HCT116 (cell line): ENCODE results near the gene OR52L1. TPM values are rescaled to one million over a fixed set of nuclear protein-coding genes. Genes with fewer than 3 reads are reported as not detected.

Experiments used
- ATAC-seq: fragments of 200-7000 bp; cut with Tn5 transposase; 2 replicates; pipeline ENCODE4 v1.9.1; 2020; ENCODE audit warnings: mild to moderate bottlenecking, moderate library complexity
- BruUV-seq: library from RNA; stranded (reverse); fragments of 400-500 nt; replicated peaks from 2 replicates; lab custom pipeline; 2021; lab: Mats Ljungman, UMichigan
- CTCF ChIA-PET: fragments of 300-600 bp; sonication (Branson Sonifier 250); formaldehyde crosslinking; loops from one replicate; lab custom pipeline; 2021; ENCODE audit warnings: antibody characterized with exemption; lab: Charles Lee
- POLR2A ChIA-PET: fragments of 300-600, 350-600 bp; sonication (Branson Sonifier 250); formaldehyde crosslinking; loops from one replicate; lab custom pipeline; 2021; ENCODE audit warnings: antibody characterized with exemption; lab: Charles Lee
- RAD21 ChIA-PET, 2 experiments: fragments of 300-600 bp; sonication (Branson Sonifier 250); formaldehyde crosslinking; loops; one replicate each; lab custom pipeline; 2023; ENCODE audit warnings: low total read pairs in 2 of 2; ENCODE audit not compliant: uncharacterized antibody in 2 of 2, unreplicated experiment in 2 of 2, low non-redundant PET in 1 of 2; lab: Charles Lee
- DNase-seq: peaks from one replicate; pipeline ENCODE4 v3.0.0-alpha.2; 2010; ENCODE audit warnings: low read depth, low spot score
- H2AFZ ChIP-seq: fragments of 200-600 bp; shearing (Covaris generic), sonication (generic); 2 replicates; pipeline ENCODE4 v1.6.1; 2017; ENCODE audit warnings: low read depth, mixed run types, mixed read lengths, antibody characterized with exemption, low read length; ENCODE audit not compliant: poor library complexity, severe bottlenecking
- H3K27ac ChIP-seq: 2 replicates; pipeline ENCODE4 v1.5.1; 2012; ENCODE audit warnings: low read depth, low read length
- H3K27me3 ChIP-seq: fragments of 200-600 bp; sonication (generic); 2 replicates; pipeline ENCODE4 v1.6.1; 2016; ENCODE audit warnings: mixed run types, low read length, mixed read lengths; ENCODE audit not compliant: insufficient read depth
- H3K36me3 ChIP-seq, 2 experiments: fragments of 200-500 bp in 1 of 2; fragments of 200-600 bp in 1 of 2; sonication (Bioruptor generic) in 1 of 2; sonication (generic) in 1 of 2; 2 replicates each; pipeline versions ENCODE4 v1.5.1 to v1.6.1; 2014 to 2016; ENCODE audit warnings: low read length in 2 of 2, inconsistent platforms in 1 of 2, mixed read lengths in 1 of 2, mixed run types in 1 of 2; ENCODE audit not compliant: insufficient read depth in 2 of 2, control insufficient read depth in 1 of 2
- H3K4me1 ChIP-seq, 2 experiments: fragments of 200-600 bp in 1 of 2; sonication (generic) in 1 of 2; 2 replicates each; pipeline versions ENCODE4 v1.5.1 to v1.6.1; 2012 to 2017; ENCODE audit warnings: low read length in 2 of 2, inconsistent platforms in 1 of 2, mild to moderate bottlenecking in 1 of 2, mixed read lengths in 1 of 2, mixed run types in 1 of 2, moderate library complexity in 1 of 2; ENCODE audit not compliant: insufficient read depth in 2 of 2, control insufficient read depth in 1 of 2
- H3K4me2 ChIP-seq: fragments of 200-600 bp; sonication (generic); 2 replicates; pipeline ENCODE4 v1.6.1; 2017; ENCODE audit warnings: mixed run types, low read length, mixed read lengths
- H3K4me3 ChIP-seq, 2 experiments: fragments of 200-600 bp in 1 of 2; sonication (generic) in 1 of 2; replicated peaks in 1 of 2; 2 replicates each; pipeline ENCODE4 v1.5.1; 2011 to 2016; ENCODE audit warnings: low read length in 2 of 2, control low read depth in 1 of 2, low read depth in 1 of 2, mild to moderate bottlenecking in 1 of 2, mixed read lengths in 1 of 2, mixed run types in 1 of 2
- H3K79me2 ChIP-seq: fragments of 200-600 bp; sonication (generic); 2 replicates; pipeline ENCODE4 v1.6.1; 2017; ENCODE audit warnings: mild to moderate bottlenecking, mixed run types, low read length, moderate library complexity, mixed read lengths; ENCODE audit not compliant: insufficient read depth
- H3K9ac ChIP-seq: fragments of 200-600 bp; sonication (generic); 2 replicates; pipeline ENCODE4 v1.6.1; 2016; ENCODE audit warnings: low read length, mixed read lengths
- H3K9me2 ChIP-seq: fragments of 200-600 bp; sonication (generic), shearing (Covaris generic); 2 replicates; pipeline ENCODE4 v1.6.1; 2017; ENCODE audit warnings: mixed run types, mild to moderate bottlenecking, moderate library complexity; ENCODE audit not compliant: insufficient read depth
- H3K9me3 ChIP-seq, 2 experiments: fragments of 200-500 bp in 1 of 2; fragments of 200-600 bp in 1 of 2; sonication (Bioruptor generic) in 1 of 2; sonication (generic) in 1 of 2; 2 replicates each; pipeline ENCODE4 v1.6.1; 2014 to 2017; ENCODE audit warnings: low read length in 2 of 2, mixed read lengths in 2 of 2, inconsistent platforms in 1 of 2, low read depth in 1 of 2, mild to moderate bottlenecking in 1 of 2, mixed run types in 1 of 2, moderate library complexity in 1 of 2; ENCODE audit not compliant: control insufficient read depth in 1 of 2, insufficient read depth in 1 of 2
- H4K20me1 ChIP-seq: fragments of 200-600 bp; sonication (generic), shearing (Covaris generic); 2 replicates; pipeline ENCODE4 v1.6.1; 2017; ENCODE audit warnings: mixed run types, mild to moderate bottlenecking, moderate library complexity; ENCODE audit not compliant: insufficient read depth
- ATF3 ChIP-seq: IDR thresholded peaks from 2 replicates; pipeline ENCODE4 v1.6.1; 2012
- CBX3 ChIP-seq: IDR thresholded peaks from 2 replicates; pipeline ENCODE4 v1.6.1; 2012; ENCODE audit warnings: low read depth
- CTCF ChIP-seq, 3 experiments: fragments of 200-600 bp in 1 of 3; sonication (generic) in 1 of 3; IDR thresholded peaks in 2 of 3; conservative IDR thresholded peaks in 1 of 3; 2 replicates each; pipeline ENCODE4 v1.5.1; 2012 to 2017; ENCODE audit warnings: low read depth in 2 of 3, low read length in 2 of 3, antibody characterized with exemption in 1 of 3, borderline replicate concordance in 1 of 3, control low read depth in 1 of 3, mild to moderate bottlenecking in 1 of 3, mixed read lengths in 1 of 3, mixed run types in 1 of 3, moderate library complexity in 1 of 3; ENCODE audit not compliant: insufficient read depth in 1 of 3
- EGR1 ChIP-seq: IDR thresholded peaks from 2 replicates; pipeline ENCODE4 v1.6.1; 2012; ENCODE audit warnings: low read depth
- ELF1 ChIP-seq: IDR thresholded peaks from 2 replicates; pipeline ENCODE4 v1.6.1; 2012; ENCODE audit warnings: low read depth, borderline replicate concordance
- EZH2phosphoT487 ChIP-seq: fragments of 200-600 bp; IDR thresholded peaks from 2 replicates; pipeline ENCODE4 v1.6.1; 2018; ENCODE audit warnings: antibody characterized with exemption, borderline replicate concordance
- FOSL1 ChIP-seq: IDR thresholded peaks from 2 replicates; pipeline ENCODE4 v1.6.1; 2012; ENCODE audit warnings: low read depth
- JUND ChIP-seq: IDR thresholded peaks from 2 replicates; pipeline ENCODE4 v1.6.1; 2012
- MAX ChIP-seq: IDR thresholded peaks from 2 replicates; pipeline ENCODE4 v1.6.1; 2012
- POLR2AphosphoS5 ChIP-seq: IDR thresholded peaks from 2 replicates; pipeline ENCODE4 v1.6.1; 2011; ENCODE audit warnings: mild to moderate bottlenecking, low read depth, low read length, moderate library complexity
- RAD21 ChIP-seq: IDR thresholded peaks from 2 replicates; pipeline ENCODE4 v1.6.1; 2012; ENCODE audit warnings: low read depth, mild to moderate bottlenecking
- REST ChIP-seq: IDR thresholded peaks from 2 replicates; pipeline ENCODE4 v1.6.1; 2012; ENCODE audit warnings: low read depth
- SIN3A ChIP-seq: IDR thresholded peaks from 2 replicates; pipeline ENCODE4 v1.6.1; 2012; ENCODE audit warnings: low read depth
- SP1 ChIP-seq: IDR thresholded peaks from 2 replicates; pipeline ENCODE4 v1.6.1; 2012; ENCODE audit warnings: low read depth
- SRF ChIP-seq: IDR thresholded peaks from 2 replicates; pipeline ENCODE4 v1.6.1; 2012; ENCODE audit warnings: low read depth
- TCF7L2 ChIP-seq: IDR thresholded peaks from 2 replicates; pipeline ENCODE4 v1.7.0; 2011; ENCODE audit warnings: borderline replicate concordance, inconsistent platforms; ENCODE audit not compliant: insufficient read depth, insufficient read length; ENCODE audit errors: extremely low read depth
- ZNF274 ChIP-seq: fragments of 200-500 bp; sonication (Bioruptor generic); IDR thresholded peaks from 2 replicates; pipeline ENCODE4 v1.6.1; 2014; ENCODE audit warnings: mild to moderate bottlenecking, low read depth, low read length, inconsistent platforms
- intact Hi-C: fragments of 100-400 bp; cut with micrococcal nuclease; formaldehyde crosslinking; loops from 2 replicates; pipeline ENCODE4 v1.10.0; 2022
- total RNA-seq: library from RNA; stranded (reverse); gene quantifications from one replicate; pipeline ENCODE4 v1.2.1, GENCODE V29; 2021; ENCODE audit not compliant: unreplicated experiment

OR52L1 gene
- total RNA-seq, 1 experiment from 2014 or later, result not detected

GRCh38 chr11:6012035-6012668 is 25.4 kb upstream of the OR52L1 start:
- no peak for ATAC-seq
- Histone ChIP-seq H3K27me3 (peaks cover 53% of the 10 kb centered on the region), H3K9ac (no peak overlapping the region), H3K4me2 (no peak overlapping the region), H3K4me1 (no peaks in the 10 kb centered on the region), H3K27ac (no peak overlapping the region), H2AFZ (no peak overlapping the region), H4K20me1 (no peaks in the 10 kb centered on the region), H3K9me2 (no peaks in the 10 kb centered on the region), H3K9me3 (0 out of 4 replicates have a peak, but pooled peaks cover 0 to 5% of the 10 kb centered on the region in 2 experiments), H3K79me2 (no peaks in the 10 kb centered on the region), H3K4me3 (no peak overlapping the region), H3K36me3 (no peaks in the 10 kb centered on the region)
- CTCF ChIA-PET, result interaction anchor here (2.2 kb wide), 1 partner anchor 351 kb away, joined by 5 read pairs; no protein-coding TSS in a partner anchor
- BruUV-seq, result no TSS peak
- POLR2A ChIA-PET, result no interaction called here
- DNase-seq, result no peak
- intact Hi-C loops, result no loop called here
- TF ChIP-seq MAX (no peak), RAD21 (no peak), FOSL1 (no peak), CBX3 (no peak), SIN3A (no peak), REST (no peak), ATF3 (no peak), POLR2AphosphoS5 (no peak), SRF (no peak), SP1 (no peak), ELF1 (no peak), EZH2phosphoT487 (no peak), EGR1 (no peak), CTCF (IDR thresholded peaks at IDR 0.05 in 2 of 3, conservative IDR thresholded peaks at IDR 0.05 in 1 of 3; ENCODE audit: borderline replicate concordance in 1 of 3, insufficient read depth in 1 of 3, low read depth in 2 of 3, low read length in 2 of 3) (no peak), ZNF274 (no peak), TCF7L2 (no peak), JUND (no peak)
- RAD21 ChIA-PET, result no interaction called here
